HCT116 (cell line): ENCODE data around the gene RPL39L. TPM values are rescaled to one million over a fixed set of nuclear protein-coding genes. Genes with fewer than 3 reads are reported as not detected.

Experiments used
- ATAC-seq: fragments of 200-7000 bp; cut with Tn5 transposase; 2 replicates; pipeline ENCODE4 v1.9.1; 2020; ENCODE audit warnings: mild to moderate bottlenecking, moderate library complexity
- BruUV-seq: library from RNA; stranded (reverse); fragments of 400-500 nt; replicated peaks from 2 replicates; lab custom pipeline; 2021; lab: Mats Ljungman, UMichigan
- CTCF ChIA-PET: fragments of 300-600 bp; sonication (Branson Sonifier 250); formaldehyde crosslinking; loops from one replicate; lab custom pipeline; 2021; ENCODE audit warnings: antibody characterized with exemption; lab: Charles Lee
- POLR2A ChIA-PET: fragments of 300-600, 350-600 bp; sonication (Branson Sonifier 250); formaldehyde crosslinking; loops from one replicate; lab custom pipeline; 2021; ENCODE audit warnings: antibody characterized with exemption; lab: Charles Lee
- RAD21 ChIA-PET, 2 experiments: fragments of 300-600 bp; sonication (Branson Sonifier 250); formaldehyde crosslinking; loops; one replicate each; lab custom pipeline; 2023; ENCODE audit warnings: low total read pairs in 2 of 2; ENCODE audit not compliant: uncharacterized antibody in 2 of 2, unreplicated experiment in 2 of 2, low non-redundant PET in 1 of 2; lab: Charles Lee
- DNase-seq: peaks from one replicate; pipeline ENCODE4 v3.0.0-alpha.2; 2010; ENCODE audit warnings: low read depth, low spot score
- H2AFZ ChIP-seq: fragments of 200-600 bp; shearing (Covaris generic), sonication (generic); 2 replicates; pipeline ENCODE4 v1.6.1; 2017; ENCODE audit warnings: low read depth, mixed run types, mixed read lengths, antibody characterized with exemption, low read length; ENCODE audit not compliant: poor library complexity, severe bottlenecking
- H3K27ac ChIP-seq: 2 replicates; pipeline ENCODE4 v1.5.1; 2012; ENCODE audit warnings: low read depth, low read length
- H3K27me3 ChIP-seq: fragments of 200-600 bp; sonication (generic); 2 replicates; pipeline ENCODE4 v1.6.1; 2016; ENCODE audit warnings: mixed run types, low read length, mixed read lengths; ENCODE audit not compliant: insufficient read depth
- H3K36me3 ChIP-seq, 2 experiments: fragments of 200-500 bp in 1 of 2; fragments of 200-600 bp in 1 of 2; sonication (Bioruptor generic) in 1 of 2; sonication (generic) in 1 of 2; 2 replicates each; pipeline versions ENCODE4 v1.5.1 to v1.6.1; 2014 to 2016; ENCODE audit warnings: low read length in 2 of 2, inconsistent platforms in 1 of 2, mixed read lengths in 1 of 2, mixed run types in 1 of 2; ENCODE audit not compliant: insufficient read depth in 2 of 2, control insufficient read depth in 1 of 2
- H3K4me1 ChIP-seq, 2 experiments: fragments of 200-600 bp in 1 of 2; sonication (generic) in 1 of 2; 2 replicates each; pipeline versions ENCODE4 v1.5.1 to v1.6.1; 2012 to 2017; ENCODE audit warnings: low read length in 2 of 2, inconsistent platforms in 1 of 2, mild to moderate bottlenecking in 1 of 2, mixed read lengths in 1 of 2, mixed run types in 1 of 2, moderate library complexity in 1 of 2; ENCODE audit not compliant: insufficient read depth in 2 of 2, control insufficient read depth in 1 of 2
- H3K4me2 ChIP-seq: fragments of 200-600 bp; sonication (generic); 2 replicates; pipeline ENCODE4 v1.6.1; 2017; ENCODE audit warnings: mixed run types, low read length, mixed read lengths
- H3K4me3 ChIP-seq, 2 experiments: fragments of 200-600 bp in 1 of 2; sonication (generic) in 1 of 2; replicated peaks in 1 of 2; 2 replicates each; pipeline ENCODE4 v1.5.1; 2011 to 2016; ENCODE audit warnings: low read length in 2 of 2, control low read depth in 1 of 2, low read depth in 1 of 2, mild to moderate bottlenecking in 1 of 2, mixed read lengths in 1 of 2, mixed run types in 1 of 2
- H3K79me2 ChIP-seq: fragments of 200-600 bp; sonication (generic); 2 replicates; pipeline ENCODE4 v1.6.1; 2017; ENCODE audit warnings: mild to moderate bottlenecking, mixed run types, low read length, moderate library complexity, mixed read lengths; ENCODE audit not compliant: insufficient read depth
- H3K9ac ChIP-seq: fragments of 200-600 bp; sonication (generic); 2 replicates; pipeline ENCODE4 v1.6.1; 2016; ENCODE audit warnings: low read length, mixed read lengths
- H3K9me2 ChIP-seq: fragments of 200-600 bp; sonication (generic), shearing (Covaris generic); 2 replicates; pipeline ENCODE4 v1.6.1; 2017; ENCODE audit warnings: mixed run types, mild to moderate bottlenecking, moderate library complexity; ENCODE audit not compliant: insufficient read depth
- H3K9me3 ChIP-seq, 2 experiments: fragments of 200-500 bp in 1 of 2; fragments of 200-600 bp in 1 of 2; sonication (Bioruptor generic) in 1 of 2; sonication (generic) in 1 of 2; 2 replicates each; pipeline ENCODE4 v1.6.1; 2014 to 2017; ENCODE audit warnings: low read length in 2 of 2, mixed read lengths in 2 of 2, inconsistent platforms in 1 of 2, low read depth in 1 of 2, mild to moderate bottlenecking in 1 of 2, mixed run types in 1 of 2, moderate library complexity in 1 of 2; ENCODE audit not compliant: control insufficient read depth in 1 of 2, insufficient read depth in 1 of 2
- H4K20me1 ChIP-seq: fragments of 200-600 bp; sonication (generic), shearing (Covaris generic); 2 replicates; pipeline ENCODE4 v1.6.1; 2017; ENCODE audit warnings: mixed run types, mild to moderate bottlenecking, moderate library complexity; ENCODE audit not compliant: insufficient read depth
- CEBPB ChIP-seq: IDR thresholded peaks from 2 replicates; pipeline ENCODE4 v1.6.1; 2012; ENCODE audit warnings: low read depth
- EGR1 ChIP-seq: IDR thresholded peaks from 2 replicates; pipeline ENCODE4 v1.6.1; 2012; ENCODE audit warnings: low read depth
- ELF1 ChIP-seq: IDR thresholded peaks from 2 replicates; pipeline ENCODE4 v1.6.1; 2012; ENCODE audit warnings: low read depth, borderline replicate concordance
- EZH2 ChIP-seq: fragments of 200-600 bp; sonication (generic); IDR thresholded peaks from 2 replicates; pipeline ENCODE4 v1.6.1; 2017; ENCODE audit warnings: antibody characterized with exemption, mixed run types
- EZH2phosphoT487 ChIP-seq: fragments of 200-600 bp; IDR thresholded peaks from 2 replicates; pipeline ENCODE4 v1.6.1; 2018; ENCODE audit warnings: antibody characterized with exemption, borderline replicate concordance
- FOSL1 ChIP-seq: IDR thresholded peaks from 2 replicates; pipeline ENCODE4 v1.6.1; 2012; ENCODE audit warnings: low read depth
- POLR2A ChIP-seq: IDR thresholded peaks from 2 replicates; pipeline ENCODE4 v1.7.0; 2011; ENCODE audit warnings: borderline replicate concordance; ENCODE audit not compliant: insufficient read depth, insufficient read length; ENCODE audit errors: extremely low read depth
- POLR2AphosphoS5 ChIP-seq: IDR thresholded peaks from 2 replicates; pipeline ENCODE4 v1.6.1; 2011; ENCODE audit warnings: mild to moderate bottlenecking, low read depth, low read length, moderate library complexity
- RAD21 ChIP-seq: IDR thresholded peaks from 2 replicates; pipeline ENCODE4 v1.6.1; 2012; ENCODE audit warnings: low read depth, mild to moderate bottlenecking
- SP1 ChIP-seq: IDR thresholded peaks from 2 replicates; pipeline ENCODE4 v1.6.1; 2012; ENCODE audit warnings: low read depth
- YY1 ChIP-seq: IDR thresholded peaks from 2 replicates; pipeline ENCODE4 v1.6.1; 2011; ENCODE audit warnings: low read length, low read depth, moderate library complexity, mild to moderate bottlenecking; ENCODE audit not compliant: insufficient replicate concordance; ENCODE audit errors: extremely low read depth
- intact Hi-C: fragments of 100-400 bp; cut with micrococcal nuclease; formaldehyde crosslinking; loops from 2 replicates; pipeline ENCODE4 v1.10.0; 2022
- total RNA-seq: library from RNA; stranded (reverse); gene quantifications from one replicate; pipeline ENCODE4 v1.2.1, GENCODE V29; 2021; ENCODE audit not compliant: unreplicated experiment
- TF ChIP-seq, protein P1 (sequence below): IDR thresholded peaks from 2 replicates; pipeline ENCODE4 v1.6.1; 2011; ENCODE audit warnings: mild to moderate bottlenecking, low read length, moderate library complexity; ENCODE audit not compliant: insufficient replicate concordance; ENCODE audit errors: extremely low read depth
- TF ChIP-seq, protein P2 (sequence below): IDR thresholded peaks from 2 replicates; pipeline ENCODE4 v1.6.1; 2012; ENCODE audit warnings: low read depth
- TF ChIP-seq, protein P3 (sequence below): IDR thresholded peaks from 2 replicates; pipeline ENCODE4 v1.6.1; 2012
- TF ChIP-seq, protein P4 (sequence below): IDR thresholded peaks from 2 replicates; pipeline ENCODE4 v1.6.1; 2012

RPL39L gene
- total RNA-seq, 1 experiment from 2014 or later: not detected

DNA sequence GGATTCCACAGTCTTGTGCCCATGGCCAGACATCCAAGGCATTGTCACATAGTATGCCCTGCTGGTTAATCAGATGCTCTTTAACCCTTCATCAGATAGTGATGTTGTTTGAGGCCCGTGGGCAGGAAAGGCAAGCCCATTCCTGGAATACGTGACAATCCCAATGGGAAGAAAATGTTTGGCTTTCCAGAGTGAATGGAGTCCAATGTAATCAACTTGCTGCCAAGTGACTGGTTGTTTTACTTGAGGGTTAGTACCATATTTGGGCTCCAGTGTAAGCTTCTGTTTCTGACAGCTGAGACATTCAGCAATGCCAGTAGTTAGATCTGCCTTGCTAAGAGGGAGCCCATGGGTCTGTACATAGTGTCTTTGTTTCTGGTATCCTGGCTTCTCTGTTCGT, 31.3 kb downstream of the RPL39L start (continued):
- no peak for TF ChIP-seq SP1
- no peak for TF ChIP-seq EZH2
- TF ChIP-seq, protein P1, sequence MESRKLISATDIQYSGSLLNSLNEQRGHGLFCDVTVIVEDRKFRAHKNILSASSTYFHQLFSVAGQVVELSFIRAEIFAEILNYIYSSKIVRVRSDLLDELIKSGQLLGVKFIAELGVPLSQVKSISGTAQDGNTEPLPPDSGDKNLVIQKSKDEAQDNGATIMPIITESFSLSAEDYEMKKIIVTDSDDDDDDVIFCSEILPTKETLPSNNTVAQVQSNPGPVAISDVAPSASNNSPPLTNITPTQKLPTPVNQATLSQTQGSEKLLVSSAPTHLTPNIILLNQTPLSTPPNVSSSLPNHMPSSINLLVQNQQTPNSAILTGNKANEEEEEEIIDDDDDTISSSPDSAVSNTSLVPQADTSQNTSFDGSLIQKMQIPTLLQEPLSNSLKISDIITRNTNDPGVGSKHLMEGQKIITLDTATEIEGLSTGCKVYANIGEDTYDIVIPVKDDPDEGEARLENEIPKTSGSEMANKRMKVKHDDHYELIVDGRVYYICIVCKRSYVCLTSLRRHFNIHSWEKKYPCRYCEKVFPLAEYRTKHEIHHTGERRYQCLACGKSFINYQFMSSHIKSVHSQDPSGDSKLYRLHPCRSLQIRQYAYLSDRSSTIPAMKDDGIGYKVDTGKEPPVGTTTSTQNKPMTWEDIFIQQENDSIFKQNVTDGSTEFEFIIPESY: no peak
- TF ChIP-seq YY1: no peak

DNA sequence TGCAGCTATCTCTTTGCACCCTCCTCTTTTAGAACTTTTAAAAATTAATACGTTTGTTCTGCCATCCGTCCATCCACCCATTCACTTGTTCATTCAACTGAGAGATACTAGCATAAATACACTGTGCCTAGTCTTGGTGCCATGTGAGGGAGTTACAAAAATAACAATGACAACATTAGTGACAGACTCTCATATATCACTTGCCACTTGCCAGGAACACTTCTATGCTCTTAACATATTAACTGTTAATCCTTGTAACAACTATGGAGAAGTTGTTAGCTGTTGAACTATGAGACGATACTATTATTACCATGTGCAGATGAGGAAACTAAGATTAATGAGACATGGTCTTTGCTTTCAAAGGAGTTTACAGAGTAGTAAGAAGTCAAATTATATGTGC, 33.6 kb downstream of the RPL39L start:
- intact Hi-C loops: no loop called here
- BruUV-seq: no TSS peak
- Histone ChIP-seq H3K4me2 (no peak overlapping the region), H2AFZ (no peak overlapping the region), H3K27ac (no peak overlapping the region), H3K4me3 (no peak overlapping the region), H3K27me3 (0 out of 2 replicates have a peak, but pooled peaks cover 6% of the 10 kb centered on the region), H3K36me3 (no peaks in the 10 kb centered on the region), H3K9ac (no peak overlapping the region), H3K4me1 (peaks cover 6 to 8% of the 10 kb centered on the region in 2 experiments; a peak in 3 of 4 replicates), H3K9me2 (no peaks in the 10 kb centered on the region), H4K20me1 (no peaks in the 10 kb centered on the region), H3K9me3 (no peaks in the 10 kb centered on the region), H3K79me2 (no peaks in the 10 kb centered on the region)
- ATAC-seq (no peak), DNase-seq (no peak)
- ChIA-PET CTCF (no interaction called here), RAD21 (no interaction called here), POLR2A (no interaction called here)
- TF ChIP-seq POLR2AphosphoS5 (no peak), EZH2phosphoT487 (no peak), YY1 (no peak), EZH2 (no peak), POLR2A (no peak), ELF1 (no peak), FOSL1 (no peak), EGR1 (no peak), RAD21 (no peak), CEBPB (no peak), SP1 (no peak)
- TF ChIP-seq, protein P2, sequence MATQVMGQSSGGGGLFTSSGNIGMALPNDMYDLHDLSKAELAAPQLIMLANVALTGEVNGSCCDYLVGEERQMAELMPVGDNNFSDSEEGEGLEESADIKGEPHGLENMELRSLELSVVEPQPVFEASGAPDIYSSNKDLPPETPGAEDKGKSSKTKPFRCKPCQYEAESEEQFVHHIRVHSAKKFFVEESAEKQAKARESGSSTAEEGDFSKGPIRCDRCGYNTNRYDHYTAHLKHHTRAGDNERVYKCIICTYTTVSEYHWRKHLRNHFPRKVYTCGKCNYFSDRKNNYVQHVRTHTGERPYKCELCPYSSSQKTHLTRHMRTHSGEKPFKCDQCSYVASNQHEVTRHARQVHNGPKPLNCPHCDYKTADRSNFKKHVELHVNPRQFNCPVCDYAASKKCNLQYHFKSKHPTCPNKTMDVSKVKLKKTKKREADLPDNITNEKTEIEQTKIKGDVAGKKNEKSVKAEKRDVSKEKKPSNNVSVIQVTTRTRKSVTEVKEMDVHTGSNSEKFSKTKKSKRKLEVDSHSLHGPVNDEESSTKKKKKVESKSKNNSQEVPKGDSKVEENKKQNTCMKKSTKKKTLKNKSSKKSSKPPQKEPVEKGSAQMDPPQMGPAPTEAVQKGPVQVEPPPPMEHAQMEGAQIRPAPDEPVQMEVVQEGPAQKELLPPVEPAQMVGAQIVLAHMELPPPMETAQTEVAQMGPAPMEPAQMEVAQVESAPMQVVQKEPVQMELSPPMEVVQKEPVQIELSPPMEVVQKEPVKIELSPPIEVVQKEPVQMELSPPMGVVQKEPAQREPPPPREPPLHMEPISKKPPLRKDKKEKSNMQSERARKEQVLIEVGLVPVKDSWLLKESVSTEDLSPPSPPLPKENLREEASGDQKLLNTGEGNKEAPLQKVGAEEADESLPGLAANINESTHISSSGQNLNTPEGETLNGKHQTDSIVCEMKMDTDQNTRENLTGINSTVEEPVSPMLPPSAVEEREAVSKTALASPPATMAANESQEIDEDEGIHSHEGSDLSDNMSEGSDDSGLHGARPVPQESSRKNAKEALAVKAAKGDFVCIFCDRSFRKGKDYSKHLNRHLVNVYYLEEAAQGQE: no peak
- TF ChIP-seq, protein P3, sequence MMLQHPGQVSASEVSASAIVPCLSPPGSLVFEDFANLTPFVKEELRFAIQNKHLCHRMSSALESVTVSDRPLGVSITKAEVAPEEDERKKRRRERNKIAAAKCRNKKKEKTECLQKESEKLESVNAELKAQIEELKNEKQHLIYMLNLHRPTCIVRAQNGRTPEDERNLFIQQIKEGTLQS: no peak
- TF ChIP-seq, protein P4, sequence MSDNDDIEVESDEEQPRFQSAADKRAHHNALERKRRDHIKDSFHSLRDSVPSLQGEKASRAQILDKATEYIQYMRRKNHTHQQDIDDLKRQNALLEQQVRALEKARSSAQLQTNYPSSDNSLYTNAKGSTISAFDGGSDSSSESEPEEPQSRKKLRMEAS: no peak
